Mesenchymal stem cell (in vitro differentiated cells and primary cell): ENCODE results near the gene NYAP2.

Experiments used
- DNase-seq: peaks from one replicate; pipeline ENCODE4 v3.0.0-alpha.2; 2013
- H2AFZ ChIP-seq: one replicate; pipeline ENCODE4 v1.6.1; 2013; ENCODE audit warnings: low read depth, mild to moderate bottlenecking, control low read depth, inconsistent platforms, low read length, moderate library complexity
- H2AK5ac ChIP-seq: 2 replicates; pipeline ENCODE4 v1.6.1; 2013; ENCODE audit warnings: low read length, moderate library complexity, mild to moderate bottlenecking, inconsistent platforms; ENCODE audit not compliant: severe bottlenecking
- H2BK120ac ChIP-seq: one replicate; pipeline ENCODE4 v1.6.1; 2013; ENCODE audit warnings: low read depth, mild to moderate bottlenecking, inconsistent platforms, low read length, moderate library complexity
- H2BK12ac ChIP-seq, 2 experiments: one replicate each; pipeline ENCODE4 v1.6.1; 2013; ENCODE audit warnings: inconsistent platforms in 2 of 2, low read length in 2 of 2, mild to moderate bottlenecking in 2 of 2, moderate library complexity in 2 of 2, control low read depth in 1 of 2
- H2BK15ac ChIP-seq: one replicate; pipeline ENCODE4 v1.6.1; 2013; ENCODE audit warnings: mild to moderate bottlenecking, low read depth, inconsistent platforms; ENCODE audit not compliant: poor library complexity, severe bottlenecking
- H2BK5ac ChIP-seq: 2 replicates; pipeline ENCODE4 v1.6.1; 2013; ENCODE audit warnings: low read depth, mild to moderate bottlenecking, low read length, control low read depth, inconsistent platforms; ENCODE audit not compliant: poor library complexity, severe bottlenecking
- H3K14ac ChIP-seq, 2 experiments: one replicate each; pipeline ENCODE4 v1.6.1; 2013; ENCODE audit warnings: inconsistent platforms in 2 of 2, low read length in 2 of 2, control low read depth in 1 of 2, mild to moderate bottlenecking in 1 of 2, moderate library complexity in 1 of 2
- H3K18ac ChIP-seq, 2 experiments: one replicate each; pipeline ENCODE4 v1.6.1; 2013; ENCODE audit warnings: inconsistent platforms in 2 of 2, low read length in 2 of 2, control low read depth in 1 of 2, low read depth in 1 of 2, mild to moderate bottlenecking in 1 of 2
- H3K23ac ChIP-seq, 2 experiments: one replicate each; pipeline ENCODE4 v1.6.1; 2013; ENCODE audit warnings: inconsistent platforms in 2 of 2, low read length in 2 of 2, mild to moderate bottlenecking in 2 of 2, moderate library complexity in 2 of 2, control low read depth in 1 of 2
- H3K27ac ChIP-seq: 2 replicates; pipeline ENCODE4 v1.5.1; 2013; ENCODE audit warnings: mild to moderate bottlenecking, moderate library complexity, low read length, control low read depth, inconsistent platforms; ENCODE audit not compliant: poor library complexity, severe bottlenecking
- H3K27me3 ChIP-seq, 2 experiments: 2 replicates each; pipeline versions ENCODE4 v1.6.1 to v1.7.0; 2013; ENCODE audit warnings: low read length in 2 of 2, mild to moderate bottlenecking in 2 of 2, moderate library complexity in 2 of 2, control low read depth in 1 of 2, inconsistent platforms in 1 of 2; ENCODE audit not compliant: control insufficient read depth in 1 of 2, insufficient read depth in 1 of 2
- H3K36me3 ChIP-seq, 2 experiments: 2 replicates each; pipeline versions ENCODE4 v1.6.1 to v1.7.0; 2013; ENCODE audit warnings: low read length in 2 of 2, control low read depth in 1 of 2, inconsistent platforms in 1 of 2, low read depth in 1 of 2, mild to moderate bottlenecking in 1 of 2; ENCODE audit not compliant: insufficient read depth in 2 of 2, control insufficient read depth in 1 of 2
- H3K4ac ChIP-seq, 2 experiments: one replicate each; pipeline ENCODE4 v1.6.1; 2013; ENCODE audit warnings: inconsistent platforms in 2 of 2, low read length in 2 of 2, mild to moderate bottlenecking in 2 of 2, moderate library complexity in 2 of 2, control low read depth in 1 of 2, low read depth in 1 of 2
- H3K4me1 ChIP-seq: 2 replicates; pipeline ENCODE4 v1.6.1; 2013; ENCODE audit warnings: low read depth, low read length, control low read depth; ENCODE audit not compliant: control insufficient read depth, insufficient read depth
- H3K4me2 ChIP-seq: 2 replicates; pipeline ENCODE4 v1.6.1; 2013; ENCODE audit warnings: low read length, mild to moderate bottlenecking, inconsistent platforms; ENCODE audit not compliant: poor library complexity, severe bottlenecking
- H3K4me3 ChIP-seq, 2 experiments: 2 replicates each; pipeline versions ENCODE4 v1.5.1 to v1.7.0; 2013; ENCODE audit warnings: low read length in 2 of 2, mild to moderate bottlenecking in 2 of 2, control low read depth in 1 of 2, low read depth in 1 of 2; ENCODE audit not compliant: insufficient read depth in 1 of 2
- H3K79me1 ChIP-seq: replicated peaks from 2 replicates; pipeline ENCODE4 v1.6.1; 2013; ENCODE audit warnings: mild to moderate bottlenecking, control low read depth, low read length, inconsistent platforms; ENCODE audit not compliant: poor library complexity, severe bottlenecking
- H3K9ac ChIP-seq: 2 replicates; pipeline ENCODE4 v1.7.0; 2013; ENCODE audit warnings: mild to moderate bottlenecking, low read length, moderate library complexity
- H3K9me3 ChIP-seq: 2 replicates; pipeline ENCODE4 v1.7.0; 2013; ENCODE audit warnings: mild to moderate bottlenecking, low read length; ENCODE audit not compliant: control insufficient read depth
- H4K8ac ChIP-seq: one replicate; pipeline ENCODE4 v1.6.1; 2013; ENCODE audit warnings: inconsistent platforms, mild to moderate bottlenecking, low read length, moderate library complexity
- H4K91ac ChIP-seq: one replicate; pipeline ENCODE4 v1.6.1; 2013; ENCODE audit warnings: mild to moderate bottlenecking, low read length, inconsistent platforms
- WGBS: methylation state at CpG from one replicate; pipeline ENCODE4 v1.1.7; 2013; ENCODE audit warnings: mixed read lengths; 5-methylcytosine and 5-hydroxymethylcytosine counted together

The NYAP2 gene

GRCh38 chr2:225431105-225431863 lies 31.8 kb downstream of the NYAP2 start:
- no peak overlapping the region for H2BK15ac ChIP-seq
- no peaks in the 10 kb centered on the region for H3K4me1 ChIP-seq
- no peak overlapping the region for H4K91ac ChIP-seq
- WGBS = 82% methylated on average over 3 of the region's 5 CpGs
- H3K4ac ChIP-seq = no peak overlapping the region
- H3K9ac ChIP-seq = no peak overlapping the region
- H3K79me1 ChIP-seq = no peaks in the 10 kb centered on the region
- no peak overlapping the region for H2BK120ac ChIP-seq
- no peak overlapping the region for H2BK5ac ChIP-seq
- H3K14ac ChIP-seq = no peak overlapping the region
- no peak overlapping the region for H3K4me3 ChIP-seq
- H3K36me3 ChIP-seq = no peaks in the 10 kb centered on the region
- H3K27me3 ChIP-seq = no peaks in the 10 kb centered on the region
- H3K23ac ChIP-seq = no peak overlapping the region
- H2AFZ ChIP-seq = no peak overlapping the region
- H3K4me2 ChIP-seq = no peak overlapping the region
- no peak overlapping the region for H3K18ac ChIP-seq
- H3K9me3 ChIP-seq = no peaks in the 10 kb centered on the region
- H3K27ac ChIP-seq = no peak overlapping the region
- no peak overlapping the region for H2BK12ac ChIP-seq
- no peak overlapping the region for H2AK5ac ChIP-seq
- no peak overlapping the region for H4K8ac ChIP-seq
- DNase-seq = no peak

- no peak overlapping the region for H2AK5ac ChIP-seq
- no peaks in the 10 kb centered on the region for H3K36me3 ChIP-seq
- 21% methylated on average over 3 of the region's 4 CpGs for WGBS
- H3K4me3 ChIP-seq = no peak overlapping the region
- no peak overlapping the region for H3K14ac ChIP-seq
- H2BK12ac ChIP-seq = no peak overlapping the region
- H2BK5ac ChIP-seq = no peak overlapping the region
- no peak overlapping the region for H3K4me2 ChIP-seq
- no peaks in the 10 kb centered on the region for H3K4me1 ChIP-seq
- H3K9ac ChIP-seq = no peak overlapping the region
- no peaks in the 10 kb centered on the region for H3K9me3 ChIP-seq
- no peak overlapping the region for H2BK15ac ChIP-seq
- no peaks in the 10 kb centered on the region for H3K27me3 ChIP-seq
- DNase-seq = no peak
- no peak overlapping the region for H2BK120ac ChIP-seq
- H4K8ac ChIP-seq = no peak overlapping the region
- no peak overlapping the region for H2AFZ ChIP-seq
- no peak overlapping the region for H4K91ac ChIP-seq
- no peak overlapping the region for H3K4ac ChIP-seq
- no peak overlapping the region for H3K27ac ChIP-seq
- no peaks in the 10 kb centered on the region for H3K79me1 ChIP-seq
- H3K18ac ChIP-seq = no peak overlapping the region
- H3K23ac ChIP-seq = no peak overlapping the region
Observed at GRCh38 chr2:225434014-225434413, 34.5 kb downstream of the NYAP2 start.

GRCh38 chr2:225437319-225437718 lies 37.8 kb downstream of the NYAP2 start:
- H4K91ac ChIP-seq = no peak overlapping the region
- H3K4me3 ChIP-seq = no peak overlapping the region
- H3K14ac ChIP-seq = no peak overlapping the region
- no peak overlapping the region for H2BK12ac ChIP-seq
- no peak overlapping the region for H3K27ac ChIP-seq
- no peak overlapping the region for H2BK15ac ChIP-seq
- no peaks in the 10 kb centered on the region for H3K27me3 ChIP-seq
- H2BK120ac ChIP-seq = no peak overlapping the region
- H3K9ac ChIP-seq = no peak overlapping the region
- no peaks in the 10 kb centered on the region for H3K79me1 ChIP-seq
- H2BK5ac ChIP-seq = no peak overlapping the region
- no peak overlapping the region for H4K8ac ChIP-seq
- H3K4ac ChIP-seq = no peak overlapping the region
- H3K23ac ChIP-seq = no peak overlapping the region
- WGBS = 75% methylated on average over 1 of the region's 1 CpG
- no peak for DNase-seq
- H3K4me2 ChIP-seq = no peak overlapping the region
- H2AFZ ChIP-seq = no peak overlapping the region
- H3K18ac ChIP-seq = no peak overlapping the region
- H2AK5ac ChIP-seq = no peak overlapping the region
- no peaks in the 10 kb centered on the region for H3K4me1 ChIP-seq
- no peaks in the 10 kb centered on the region for H3K9me3 ChIP-seq
- no peaks in the 10 kb centered on the region for H3K36me3 ChIP-seq

- no peaks in the 10 kb centered on the region for H3K9me3 ChIP-seq
- no peaks in the 10 kb centered on the region for H3K36me3 ChIP-seq
- H3K4ac ChIP-seq = no peak overlapping the region
- no peak overlapping the region for H2BK5ac ChIP-seq
- H3K27ac ChIP-seq = no peak overlapping the region
- no peak overlapping the region for H3K18ac ChIP-seq
- no peak overlapping the region for H2AFZ ChIP-seq
- H3K4me2 ChIP-seq = no peak overlapping the region
- H3K23ac ChIP-seq = no peak overlapping the region
- WGBS = no CpG with 5 or more reads among the region's 1 CpG
- H3K9ac ChIP-seq = no peak overlapping the region
- H3K14ac ChIP-seq = no peak overlapping the region
- DNase-seq = no peak
- H2BK15ac ChIP-seq = no peak overlapping the region
- no peak overlapping the region for H2AK5ac ChIP-seq
- H4K91ac ChIP-seq = no peak overlapping the region
- no peaks in the 10 kb centered on the region for H3K79me1 ChIP-seq
- H3K27me3 ChIP-seq = no peaks in the 10 kb centered on the region
- no peak overlapping the region for H4K8ac ChIP-seq
- no peak overlapping the region for H2BK12ac ChIP-seq
- no peak overlapping the region for H2BK120ac ChIP-seq
- no peak overlapping the region for H3K4me3 ChIP-seq
- no peaks in the 10 kb centered on the region for H3K4me1 ChIP-seq
Observed at GRCh38 chr2:225438248-225438647, 38.7 kb downstream of the NYAP2 start.
